H1 (cell line): ENCODE results near the gene IFNL1. TPM values are rescaled to one million over a fixed set of nuclear protein-coding genes. Genes with fewer than 3 reads are reported as not detected.

Experiments
- CTCF ChIA-PET: fragments of 300-600 bp; sonication (Branson Sonifier 250); formaldehyde crosslinking; loops from one replicate; lab custom pipeline; 2021; ENCODE audit not compliant: partially characterized antibody; lab: Charles Lee
- POLR2A ChIA-PET: fragments of 300-600 bp; sonication (Branson Sonifier 250); formaldehyde crosslinking; loops from one replicate; lab custom pipeline; 2021; ENCODE audit warnings: inconsistent platforms; ENCODE audit not compliant: partially characterized antibody; lab: Charles Lee
- DNase-seq, 2 experiments: peaks; one replicate each; pipeline versions ENCODE4 v3.0.0 to v3.0.0-alpha.2; 2010 to 2022; ENCODE audit warnings: low spot score in 2 of 2, low read depth in 1 of 2, mixed read lengths in 1 of 2
- FAIRE-seq: peaks from 2 replicates; lab custom pipeline; 2011; peaks lifted over from hg19 to GRCh38; lab: Jason Lieb, UNC
- H2AFZ ChIP-seq: 2 replicates; pipeline ENCODE4 v1.8.1; 2012; ENCODE audit warnings: low read length, inconsistent platforms
- H2AK5ac ChIP-seq: 2 replicates; pipeline ENCODE4 v1.6.1; 2013; ENCODE audit warnings: low read depth, low read length
- H2BK120ac ChIP-seq: replicated peaks from 2 replicates; pipeline ENCODE3; 2013; ENCODE audit warnings: low read depth, low read length, inconsistent platforms
- H2BK12ac ChIP-seq: 2 replicates; pipeline ENCODE4 v1.6.1; 2013; ENCODE audit warnings: low read depth, low read length
- H2BK15ac ChIP-seq: 2 replicates; pipeline ENCODE4 v1.6.1; 2013; ENCODE audit warnings: low read length
- H2BK20ac ChIP-seq: 2 replicates; pipeline ENCODE4 v1.6.1; 2013; ENCODE audit warnings: low read length
- H2BK5ac ChIP-seq: 2 replicates; pipeline ENCODE4 v1.6.1; 2013; ENCODE audit warnings: low read depth, low read length
- H3K14ac ChIP-seq: 2 replicates; pipeline ENCODE4 v1.6.1; 2013; ENCODE audit warnings: inconsistent platforms; ENCODE audit not compliant: insufficient read length
- H3K18ac ChIP-seq: 2 replicates; pipeline ENCODE4 v1.6.1; 2013; ENCODE audit warnings: low read length; ENCODE audit errors: extremely low read depth
- H3K23ac ChIP-seq: 2 replicates; pipeline ENCODE4 v1.6.1; 2013; ENCODE audit warnings: inconsistent platforms; ENCODE audit not compliant: insufficient read length
- H3K23me2 ChIP-seq: 2 replicates; pipeline ENCODE4 v1.6.1; 2013; ENCODE audit warnings: low read depth, low read length
- H3K27ac ChIP-seq: 2 replicates; pipeline ENCODE4 v1.6.1; 2011; ENCODE audit warnings: low read depth, low read length, inconsistent platforms
- H3K27me3 ChIP-seq, 4 experiments: replicated peaks in 1 of 4; 1 replicate in 1 of 4; 2 replicates in 3 of 4; pipeline versions ENCODE4 v1.6.1 to v1.8.1; 2011 to 2013; ENCODE audit warnings: low read length in 3 of 4, mild to moderate bottlenecking in 3 of 4, inconsistent platforms in 2 of 4, mixed read lengths in 2 of 4, moderate library complexity in 1 of 4; ENCODE audit not compliant: control insufficient read depth in 3 of 4, insufficient read depth in 3 of 4; ENCODE audit errors: extremely low read depth in 1 of 4
- H3K36me3 ChIP-seq, 4 experiments: 2 replicates each; pipeline versions ENCODE4 v1.6.1 to v1.8.1; 2011 to 2013; ENCODE audit warnings: mild to moderate bottlenecking in 4 of 4, low read length in 3 of 4, moderate library complexity in 2 of 4, control low read depth in 1 of 4, inconsistent platforms in 1 of 4; ENCODE audit not compliant: insufficient read depth in 4 of 4, control insufficient read depth in 2 of 4
- H3K4ac ChIP-seq: replicated peaks from 2 replicates; pipeline ENCODE3; 2013; ENCODE audit warnings: low read length, low read depth, mixed read lengths, inconsistent platforms; ENCODE audit not compliant: insufficient read length
- H3K4me1 ChIP-seq, 4 experiments: replicated peaks in 1 of 4; 1 replicate in 1 of 4; 2 replicates in 3 of 4; pipeline versions ENCODE4 v1.6.1 to v1.8.1; 2011 to 2013; ENCODE audit warnings: low read length in 3 of 4, inconsistent platforms in 2 of 4, mixed read lengths in 1 of 4; ENCODE audit not compliant: insufficient read depth in 4 of 4, control insufficient read depth in 3 of 4
- H3K4me2 ChIP-seq, 2 experiments: 2 replicates each; pipeline versions ENCODE4 v1.6.1 to v1.8.1; 2011 to 2013; ENCODE audit warnings: low read depth in 2 of 2, low read length in 2 of 2, control low read depth in 1 of 2, inconsistent platforms in 1 of 2, mild to moderate bottlenecking in 1 of 2; ENCODE audit not compliant: insufficient read depth in 1 of 2
- H3K4me3 ChIP-seq, 4 experiments: fragments of 200-600, 300-600 bp in 1 of 4; sonication (generic), shearing (Covaris generic), sonication (Bioruptor Twin) in 1 of 4; 2 replicates each; pipeline versions ENCODE4 v1.5.1 to v1.8.1; 2011 to 2016; ENCODE audit warnings: low read length in 4 of 4, low read depth in 3 of 4, control low read depth in 2 of 4, inconsistent platforms in 2 of 4, mild to moderate bottlenecking in 2 of 4, mixed read lengths in 1 of 4, moderate library complexity in 1 of 4; ENCODE audit not compliant: insufficient read depth in 2 of 4; ENCODE audit errors: extremely low read depth in 1 of 4
- H3K56ac ChIP-seq: replicated peaks from 2 replicates; pipeline ENCODE3; 2013; ENCODE audit warnings: low read depth, mild to moderate bottlenecking, mixed read lengths, low read length, inconsistent platforms; ENCODE audit not compliant: insufficient read length
- H3K79me1 ChIP-seq: 2 replicates; pipeline ENCODE4 v1.6.1; 2013; ENCODE audit warnings: low read depth, low read length, control low read depth
- H3K79me2 ChIP-seq, 2 experiments: 2 replicates each; pipeline versions ENCODE4 v1.6.1 to v1.8.1; 2012 to 2013; ENCODE audit warnings: low read length in 2 of 2, mild to moderate bottlenecking in 2 of 2, inconsistent platforms in 1 of 2; ENCODE audit not compliant: insufficient read depth in 2 of 2, control insufficient read depth in 1 of 2
- H3K9ac ChIP-seq, 4 experiments: replicated peaks in 1 of 4; 1 replicate in 1 of 4; 2 replicates in 3 of 4; pipeline versions ENCODE4 v1.6.1 to v1.8.1; 2011 to 2013; ENCODE audit warnings: low read depth in 3 of 4, low read length in 3 of 4, control low read depth in 2 of 4, mild to moderate bottlenecking in 2 of 4, moderate library complexity in 2 of 4, inconsistent platforms in 1 of 4; ENCODE audit errors: extremely low read depth in 1 of 4
- H3K9me3 ChIP-seq, 2 experiments: 2 replicates each; pipeline versions ENCODE4 v1.6.1 to v1.8.1; 2012 to 2013; ENCODE audit warnings: mild to moderate bottlenecking in 2 of 2, moderate library complexity in 2 of 2, control low read depth in 1 of 2, inconsistent platforms in 1 of 2, low read depth in 1 of 2, low read length in 1 of 2, mixed read lengths in 1 of 2; ENCODE audit not compliant: insufficient read depth in 2 of 2
- H4K20me1 ChIP-seq, 2 experiments: replicated peaks in 1 of 2; 2 replicates each; pipeline versions ENCODE3 to v1.8.1; 2011 to 2013; ENCODE audit warnings: inconsistent platforms in 2 of 2, low read length in 2 of 2, mild to moderate bottlenecking in 1 of 2; ENCODE audit not compliant: insufficient read depth in 2 of 2, control insufficient read depth in 1 of 2
- H4K5ac ChIP-seq: 2 replicates; pipeline ENCODE4 v1.6.1; 2013; ENCODE audit warnings: low read length, low read depth, mixed read lengths, inconsistent platforms; ENCODE audit not compliant: insufficient read length
- H4K8ac ChIP-seq: 2 replicates; pipeline ENCODE4 v1.8.0; 2013; ENCODE audit warnings: mild to moderate bottlenecking, moderate library complexity, low read length, inconsistent platforms; ENCODE audit not compliant: insufficient read depth; ENCODE audit errors: extremely low read depth
- H4K91ac ChIP-seq: replicated peaks from 2 replicates; pipeline ENCODE3; 2013; ENCODE audit warnings: low read length, mixed read lengths, inconsistent platforms; ENCODE audit not compliant: insufficient read length
- BRCA1 ChIP-seq: IDR thresholded peaks from 2 replicates; pipeline ENCODE4 v1.6.1; 2012; ENCODE audit warnings: low read depth, low read length, improper control_type of control experiment
- CHD2 ChIP-seq: IDR thresholded peaks from 2 replicates; pipeline ENCODE4 v1.6.1; 2012; ENCODE audit warnings: low read length, improper control_type of control experiment
- EP300 ChIP-seq, 2 experiments: IDR thresholded peaks; 1 replicate in 1 of 2; 2 replicates in 1 of 2; pipeline ENCODE4 v1.6.1; 2011 to 2012; ENCODE audit warnings: low read depth in 2 of 2, low read length in 2 of 2, mild to moderate bottlenecking in 2 of 2, borderline replicate concordance in 1 of 2, inconsistent platforms in 1 of 2, moderate library complexity in 1 of 2
- GTF2F1 ChIP-seq: IDR thresholded peaks from 2 replicates; pipeline ENCODE4 v1.6.1; 2012; ENCODE audit warnings: low read depth, low read length, improper control_type of control experiment, borderline replicate concordance
- HDAC6 ChIP-seq: IDR thresholded peaks from one replicate; pipeline ENCODE4 v1.7.1; 2012; ENCODE audit warnings: low read depth, mild to moderate bottlenecking, inconsistent platforms, low read length, moderate library complexity
- MAFK ChIP-seq: IDR thresholded peaks from 2 replicates; pipeline ENCODE4 v1.6.1; 2012; ENCODE audit warnings: low read depth, mild to moderate bottlenecking, improper control_type of control experiment, low read length
- RBBP5 ChIP-seq: IDR thresholded peaks from 2 replicates; pipeline ENCODE4 v1.7.1; 2012; ENCODE audit warnings: low read depth, mild to moderate bottlenecking, inconsistent platforms, low read length, moderate library complexity, borderline replicate concordance
- RNF2 ChIP-seq: fragments of 200-900, 300-1000 bp; sonication (generic); IDR thresholded peaks from 2 replicates; pipeline ENCODE4 v1.7.1; 2016; ENCODE audit warnings: borderline replicate concordance, low read depth, mild to moderate bottlenecking, antibody characterized with exemption, low read length; ENCODE audit not compliant: poor library complexity, severe bottlenecking; ENCODE audit errors: missing control alignments
- SIN3A ChIP-seq, 2 experiments: IDR thresholded peaks in 1 of 2; conservative IDR thresholded peaks in 1 of 2; 2 replicates each; pipeline ENCODE4 v1.6.1; 2011 to 2012; ENCODE audit warnings: low read length in 2 of 2, improper control_type of control experiment in 1 of 2, low read depth in 1 of 2, mild to moderate bottlenecking in 1 of 2
- SP1 ChIP-seq: IDR thresholded peaks from 2 replicates; pipeline ENCODE4 v1.6.1; 2011; ENCODE audit warnings: low read depth, low read length
- SP4 ChIP-seq: IDR thresholded peaks from 2 replicates; pipeline ENCODE4 v1.6.1; 2012; ENCODE audit warnings: low read length, inconsistent platforms
- SRF ChIP-seq: IDR thresholded peaks from 2 replicates; pipeline ENCODE4 v1.6.1; 2011; ENCODE audit warnings: mild to moderate bottlenecking, low read depth, low read length, moderate library complexity
- WGBS, 2 experiments: shearing (Covaris generic) in 1 of 2; methylation state at CpG; one replicate each; pipeline versions ENCODE4 v1.1.6 to v1.1.7; 2013 to 2015; ENCODE audit warnings: low lambda C conversion rate in 2 of 2, mixed read lengths in 2 of 2, inconsistent platforms in 1 of 2, low coverage in 1 of 2, missing lambda C conversion rate in 1 of 2; ENCODE audit not compliant: insufficient replicate concordance in 2 of 2, insufficient coverage in 1 of 2, insufficient read length in 1 of 2; ENCODE audit errors: extremely low coverage in 1 of 2, missing lambda C conversion rate in 1 of 2; 5-methylcytosine and 5-hydroxymethylcytosine counted together
- polyA plus RNA-seq, 7 experiments: library from polyadenylated mRNA; depleted of rRNA in 3 of 7; stranded (reverse) in 5 of 7; unstranded in 2 of 7; fragments of >200 nt in 5 of 7; fragments of 200-250 nt in 2 of 7; gene quantifications; 1 replicate in 5 of 7; 2 replicates in 1 of 7; 4 replicates in 1 of 7; pipeline versions ENCODE4 v1.2.1 to v1.2.3, GENCODE V29; 2011 to 2013; ENCODE audit warnings: missing spikeins in 2 of 7, mixed read lengths in 2 of 7
- total RNA-seq: library from RNA; stranded (reverse); fragmentation: NEBNext Ultra II Directional; extraction: Animal tissue kit (Norgen Biotek cat#: 25700); gene quantifications from 2 replicates; pipeline ENCODE4 v1.2.1, GENCODE V29; 2021

IFNL1 gene
- total and polyA plus RNA-seq, 2 of the 8 experiments (the other 6 are each of a cell fraction or from before 2014, with no cell fraction given): not detected

- ChIA-PET POLR2A (interaction anchor here (1.0 kb wide), 1 partner anchor 11 kb away, joined by 3 read pairs; no protein-coding TSS in a partner anchor), CTCF (interaction anchor here (0.6 kb wide), 1 partner anchor 184 kb away, joined by 3 read pairs; no protein-coding TSS in a partner anchor)
- H3K79me1 ChIP-seq: no peaks in the 10 kb centered on the region
- H3K4me1 ChIP-seq: peaks cover 2 to 8% (median 3%) of the 10 kb centered on the region in 4 experiments; a peak in 5 of 7 replicates
- peaks cover 0 to 15% (median 1%) of the 10 kb centered on the region in 4 experiments; a peak in 3 of 8 replicates for H3K36me3 ChIP-seq
- no peak overlapping the region for H2BK15ac ChIP-seq
- H4K5ac ChIP-seq: no peak overlapping the region
- H2BK12ac ChIP-seq: no peak overlapping the region
- no peaks in the 10 kb centered on the region for H3K79me2 ChIP-seq
- H3K4me3 ChIP-seq: no peak overlapping the region
- no peak overlapping the region for H4K8ac ChIP-seq
- DNase-seq (no peak), FAIRE-seq (no peak)
- H3K4me2 ChIP-seq: no peak overlapping the region
- no peak overlapping the region for H3K56ac ChIP-seq
- peaks cover 0 to 14% (median 12%) of the 10 kb centered on the region in 4 experiments; a peak in 4 of 7 replicates for H3K27me3 ChIP-seq
- no peak overlapping the region for H3K27ac ChIP-seq
- no peaks in the 10 kb centered on the region for H3K9me3 ChIP-seq
- no peak overlapping the region for H3K9ac ChIP-seq
- no peak overlapping the region for H3K23ac ChIP-seq
- no peak overlapping the region for H2AFZ ChIP-seq
- no peak overlapping the region for H3K18ac ChIP-seq
- WGBS, 2 experiments: 89% methylated on average over 12 of the region's 12 CpGs; no CpG with 5 or more reads in 1 of the 2 experiments
- H2BK20ac ChIP-seq: no peak overlapping the region
- no peak overlapping the region for H2BK5ac ChIP-seq
- peaks cover 0 to 7% of the 10 kb centered on the region in 2 experiments for H4K20me1 ChIP-seq
- H2BK120ac ChIP-seq: no peak overlapping the region
- no peak overlapping the region for H3K14ac ChIP-seq
- no peak overlapping the region for H4K91ac ChIP-seq
- H3K4ac ChIP-seq: no peak overlapping the region
- no peak overlapping the region for H2AK5ac ChIP-seq
- H3K23me2 ChIP-seq: peaks cover 7% of the 10 kb centered on the region; the same call in 1 of the 2 replicates
- TF ChIP-seq SP4 (no peak), MAFK (no peak), SP1 (no peak), RNF2 (no peak), GTF2F1 (no peak), BRCA1 (no peak), SRF (no peak), EP300 (IDR thresholded peaks at IDR 0.05; ENCODE audit: borderline replicate concordance in 1 of 2, low read depth in 2 of 2, low read length in 2 of 2) (no peak), SIN3A (conservative IDR thresholded peaks at IDR 0.05 in 1 of 2, IDR thresholded peaks at IDR 0.05 in 1 of 2; ENCODE audit: low read depth in 1 of 2, low read length in 2 of 2) (no peak), HDAC6 (no peak), RBBP5 (no peak), CHD2 (no peak)
These were observed 20.6 kb downstream of the IFNL1 start for GRCh38 chr19:39316627-39317321.
